ENCODE measurements around the gene SRSF3.
"Not testable (repeated sequence)": the region's sequence is repeated elsewhere in the genome, so short reads cannot be mapped to it uniquely, and the experiment has no call there.

SRSF3 gene

GRCh38 chr6:36594029-36594815, at the start of gene SRSF3:
SRSF3 (plus strand) TSS chr6:36594362; CDS start chr6:36596763, 2,401 bp downstream.
- peak; percentile 98 for DNase-seq

- DNase-seq, result no peak
Measured at GRCh38 chr6:36545767-36546307, 48.3 kb upstream of the SRSF3 start.

- DNase-seq, result no peak
Measured at GRCh38 chr6:36546308-36546919, 47.7 kb upstream of the SRSF3 start.

- peak; percentile 87 to 90 for DNase-seq
Measured at GRCh38 chr6:36546920-36547645, 47.1 kb upstream of the SRSF3 start, which contains the start of gene STK38. STK38 (minus strand) TSS chr6:36547479; CDS start chr6:36540202, 7,277 bp downstream.

GRCh38 chr6:36547646-36548400, 46.3 kb upstream of the SRSF3 start:
- DNase-seq, result peak in 1 of 2 experiments; percentile 44

- DNase-seq, result no peak
Measured at GRCh38 chr6:36548401-36548743, 45.8 kb upstream of the SRSF3 start.

- no peak for DNase-seq
Measured at GRCh38 chr6:36550473-36551000, 43.6 kb upstream of the SRSF3 start.

GRCh38 chr6:36555750-36556252, 38.4 kb upstream of the SRSF3 start:
- no peak for DNase-seq

GRCh38 chr6:36556281-36556680, 37.9 kb upstream of the SRSF3 start:
- no peak for DNase-seq

- DNase-seq, result no peak
Measured at GRCh38 chr6:36559011-36559793, 35.0 kb upstream of the SRSF3 start.

GRCh38 chr6:36560822-36561221, 33.3 kb upstream of the SRSF3 start:
- DNase-seq, result no peak

- no peak for DNase-seq
Measured at GRCh38 chr6:36563237-36563927, 30.8 kb upstream of the SRSF3 start.

GRCh38 chr6:36563928-36564284, 30.3 kb upstream of the SRSF3 start:
- DNase-seq, result no peak

GRCh38 chr6:36566418-36566905, 27.7 kb upstream of the SRSF3 start:
- no peak for DNase-seq

GRCh38 chr6:36570264-36570663, 23.9 kb upstream of the SRSF3 start:
- DNase-seq, result no peak

GRCh38 chr6:36571122-36572043, 22.8 kb upstream of the SRSF3 start:
- DNase-seq, result no peak

GRCh38 chr6:36572353-36573311, 21.5 kb upstream of the SRSF3 start:
- not testable (repeated sequence) for DNase-seq

- DNase-seq, result no peak
Measured at GRCh38 chr6:36574679-36575078, 19.5 kb upstream of the SRSF3 start.

Data from NCI-H2081 (cell line).